NCI-H345 (cell line): Measurements from ENCODE around the gene BBIP1.
"Not testable (repeated sequence)": the region's sequence is repeated elsewhere in the genome, so short reads cannot be mapped to it uniquely, and the experiment has no call there.

Experiments
- DNase-seq: peaks from one replicate; lab custom pipeline; 2025; lab: John Stamatoyannopoulos, UW

Gene BBIP1

GRCh38 chr10:110885932-110886674, 32.9 kb downstream of the BBIP1 start:
- no peak for DNase-seq

- DNase-seq, result no peak
These were observed 35.1 kb downstream of the BBIP1 start for GRCh38 chr10:110883924-110884323.

DNA sequence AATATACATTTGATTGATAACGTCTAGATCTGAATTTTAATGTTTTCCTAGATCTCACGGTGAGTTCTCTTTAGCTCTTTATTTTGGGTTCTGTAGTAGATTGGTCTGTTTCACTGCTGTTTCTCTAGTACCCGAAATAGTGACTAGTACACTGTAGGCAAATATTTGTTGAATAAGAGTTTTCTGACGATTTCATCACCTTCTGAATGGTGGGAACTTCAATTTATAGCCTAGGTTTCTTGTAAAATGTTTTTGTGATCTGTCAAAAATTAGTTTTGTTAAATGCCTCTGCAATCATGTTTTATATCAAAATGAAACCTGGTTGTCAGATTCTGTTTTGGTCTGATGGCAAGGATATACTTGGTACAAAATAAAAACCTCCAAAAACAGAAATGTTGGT, 37.1 kb downstream of the BBIP1 start:
- DNase-seq, result no peak

DNA sequence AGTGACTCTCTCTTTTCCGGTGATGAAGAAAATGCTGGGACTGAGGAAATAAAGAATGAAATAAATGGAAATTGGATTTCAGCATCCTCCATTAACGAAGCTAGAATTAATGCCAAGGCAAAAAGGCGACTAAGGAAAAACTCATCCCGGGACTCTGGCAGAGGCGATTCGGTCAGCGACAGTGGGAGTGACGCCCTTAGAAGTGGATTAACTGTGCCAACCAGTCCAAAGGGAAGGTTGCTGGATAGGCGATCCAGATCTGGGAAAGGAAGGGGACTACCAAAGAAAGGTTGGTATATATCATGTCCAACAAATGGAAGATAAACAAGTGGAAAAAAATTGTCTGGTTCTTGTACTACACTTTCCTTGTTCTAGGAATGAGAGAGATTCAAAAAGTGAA, 37.7 kb downstream of the BBIP1 start:
- DNase-seq, result no peak

DNA sequence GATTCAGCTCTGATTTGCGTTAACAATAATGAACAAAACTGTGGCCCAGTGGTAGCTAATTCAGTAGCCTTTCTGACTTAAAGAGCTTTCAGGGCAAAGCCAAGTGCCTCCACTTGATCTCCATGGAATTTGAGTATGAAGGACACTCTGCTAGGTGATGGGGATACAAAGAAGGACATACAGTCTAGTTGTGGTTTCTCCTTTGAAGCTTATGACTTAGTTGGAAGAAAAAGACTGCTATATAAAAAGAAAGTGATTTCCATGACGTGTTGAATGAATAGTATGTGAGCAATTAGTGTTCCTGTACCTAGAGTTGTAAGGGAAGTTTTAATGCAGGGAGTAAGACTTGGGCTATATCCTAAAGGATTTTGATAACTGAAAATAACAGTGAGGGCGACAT, 39.0 kb downstream of the BBIP1 start:
- no peak for DNase-seq

DNA sequence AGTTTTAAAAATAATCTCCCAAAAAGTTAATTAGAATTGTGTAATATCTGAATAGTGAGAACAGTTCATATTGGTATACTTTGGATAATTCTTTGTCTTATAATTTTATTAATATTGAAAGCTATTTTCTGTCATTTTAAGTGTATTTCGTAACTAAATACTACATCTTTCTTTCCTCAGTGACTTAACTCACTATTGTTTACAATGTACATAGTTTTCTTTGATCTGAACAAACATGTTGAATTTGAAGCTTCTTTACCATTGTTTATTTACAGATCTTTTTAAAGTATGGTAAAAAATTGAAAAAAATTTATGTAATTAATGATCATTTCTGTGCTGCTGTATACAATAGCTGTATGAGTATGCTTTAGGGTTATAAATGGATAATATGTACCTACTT, 42.2 kb downstream of the BBIP1 start:
- DNase-seq, result no peak

- DNase-seq, result no peak
These were observed 43.0 kb downstream of the BBIP1 start for GRCh38 chr10:110876000-110876399.

DNA sequence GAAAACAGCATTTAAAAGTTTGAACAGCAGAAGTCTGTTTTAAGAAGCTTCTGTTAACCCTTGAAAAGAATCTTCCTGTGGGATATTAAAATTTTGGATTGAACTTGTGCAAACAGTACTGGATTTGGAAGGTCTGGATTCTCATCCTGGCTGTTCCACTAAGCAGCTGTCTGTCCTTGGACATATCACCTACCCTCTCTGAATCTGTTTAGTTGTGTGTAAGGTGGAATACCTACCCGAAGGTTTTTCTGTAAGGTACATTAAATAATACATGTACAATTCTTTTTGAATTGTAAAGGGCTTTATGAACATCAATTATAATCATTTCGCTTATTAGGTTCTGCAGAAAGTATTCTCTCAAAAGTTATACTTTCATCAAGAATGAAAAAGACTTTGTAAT, 45.0 kb downstream of the BBIP1 start:
- no peak for DNase-seq

DNA sequence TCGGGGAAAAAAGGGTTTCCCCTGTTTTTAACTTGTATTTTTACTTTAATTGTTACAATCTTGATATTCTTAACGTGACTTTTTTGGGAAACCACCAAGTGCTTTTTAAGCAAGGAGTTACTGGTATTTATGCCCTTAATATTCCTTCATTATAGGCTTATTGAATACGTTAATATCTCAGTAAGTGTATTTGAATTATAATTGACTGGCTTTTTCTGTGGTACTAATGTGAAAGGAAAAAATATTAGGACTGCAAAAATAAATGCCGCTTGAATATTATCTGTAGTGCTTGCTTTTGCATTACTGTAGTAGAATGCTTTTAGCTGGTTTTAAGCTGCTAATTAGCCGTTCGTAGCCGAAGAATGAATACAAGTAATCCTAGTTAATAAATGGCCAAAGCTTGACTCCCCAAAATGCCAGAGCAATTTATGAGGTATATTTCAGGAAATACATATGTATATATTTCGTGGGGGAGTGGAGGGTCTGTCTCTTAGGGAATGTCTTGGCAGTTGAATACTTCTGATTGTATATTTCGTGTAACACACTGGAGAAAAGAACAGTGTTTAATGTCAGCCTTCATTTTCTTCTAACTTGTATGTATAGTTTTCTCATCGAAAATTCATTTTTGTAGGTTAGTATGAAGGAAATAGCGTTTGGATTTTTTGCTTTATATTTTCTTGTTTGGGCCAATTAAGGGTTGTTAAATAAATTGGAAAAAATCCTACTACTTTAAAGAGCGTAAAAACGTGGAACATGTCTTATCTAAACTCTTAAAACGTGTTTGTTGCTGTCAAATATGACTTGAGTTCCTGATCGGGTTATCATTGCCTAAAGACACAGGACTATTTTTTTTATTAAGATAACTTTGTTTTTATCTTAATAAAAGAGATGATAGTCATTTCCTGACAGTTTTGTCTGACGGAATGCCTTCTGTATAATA, 45.7 kb downstream of the BBIP1 start:
- no peak for DNase-seq

GRCh38 chr10:110872145-110872983, 46.6 kb downstream of the BBIP1 start:
- peak; percentile 30 for DNase-seq

DNA sequence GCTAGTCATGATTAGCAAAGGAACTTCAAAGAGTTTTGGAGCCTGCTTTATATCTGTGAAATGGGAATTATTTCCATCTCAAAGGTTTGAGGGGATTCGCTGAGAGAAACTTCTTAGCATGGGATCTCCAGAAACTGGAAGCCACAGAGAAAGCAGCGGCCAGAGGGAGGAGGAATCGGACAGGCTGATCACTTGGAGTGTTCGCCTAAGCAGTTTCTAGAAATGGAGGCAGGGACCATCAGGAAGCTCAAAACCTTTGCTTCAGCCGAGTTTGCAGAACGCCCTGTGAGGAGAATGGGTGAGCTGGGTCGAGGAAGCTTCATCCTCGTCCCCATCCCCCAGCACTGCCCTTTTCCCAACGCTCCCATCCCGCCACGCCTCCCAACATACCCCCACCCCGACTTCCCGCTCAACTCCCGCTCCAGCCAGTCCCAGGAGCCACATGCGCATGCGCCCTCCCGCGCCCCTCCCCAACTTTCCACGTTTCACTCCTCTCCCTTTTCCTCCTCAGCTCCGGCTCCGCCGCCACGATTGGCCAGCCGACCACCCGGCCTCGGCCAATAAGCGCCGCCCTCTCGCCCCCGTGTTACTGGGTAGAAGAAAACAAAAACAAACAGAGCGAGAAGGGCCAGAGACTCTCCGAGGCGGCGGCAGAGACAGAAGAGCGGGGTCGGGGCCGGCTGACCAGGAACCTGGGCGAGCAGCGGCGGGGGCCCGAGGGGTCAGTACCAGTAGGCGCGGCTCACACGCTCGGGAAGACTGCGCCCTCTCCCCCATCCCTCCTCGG, 47.5 kb downstream of the BBIP1 start, which contains the start of gene PDCD4:
Gene PDCD4, plus strand, starts transcription at position 631 of the 787 bp plus-strand sequence. CDS start 4,100 bp downstream, outside the sequence.
- DNase-seq, result peak; percentile 96

- DNase-seq, result no peak
These were observed 48.1 kb downstream of the BBIP1 start for GRCh38 chr10:110870823-110871297.

DNA sequence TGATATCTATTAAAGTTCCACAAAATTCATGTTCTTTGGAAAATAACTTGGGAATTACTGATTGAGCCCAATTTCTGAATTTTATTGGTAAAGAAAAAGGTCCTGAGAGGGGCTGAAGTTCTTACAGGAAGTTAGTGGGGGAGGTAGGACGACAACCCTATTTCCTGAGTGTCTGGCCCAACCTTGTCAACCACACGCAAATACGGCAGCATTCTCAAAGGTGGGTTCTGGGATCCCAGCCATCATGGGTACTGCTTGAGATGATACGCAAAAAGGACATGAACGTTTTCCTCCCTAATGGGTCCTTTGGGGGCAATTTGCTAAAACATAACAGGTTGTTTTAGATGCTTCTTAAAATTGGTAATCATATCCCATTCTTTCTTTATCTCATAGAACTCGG, 50.0 kb downstream of the BBIP1 start:
- no peak for DNase-seq

GRCh38 chr10:110867807-110868465, 51.0 kb downstream of the BBIP1 start:
- no peak for DNase-seq

DNA sequence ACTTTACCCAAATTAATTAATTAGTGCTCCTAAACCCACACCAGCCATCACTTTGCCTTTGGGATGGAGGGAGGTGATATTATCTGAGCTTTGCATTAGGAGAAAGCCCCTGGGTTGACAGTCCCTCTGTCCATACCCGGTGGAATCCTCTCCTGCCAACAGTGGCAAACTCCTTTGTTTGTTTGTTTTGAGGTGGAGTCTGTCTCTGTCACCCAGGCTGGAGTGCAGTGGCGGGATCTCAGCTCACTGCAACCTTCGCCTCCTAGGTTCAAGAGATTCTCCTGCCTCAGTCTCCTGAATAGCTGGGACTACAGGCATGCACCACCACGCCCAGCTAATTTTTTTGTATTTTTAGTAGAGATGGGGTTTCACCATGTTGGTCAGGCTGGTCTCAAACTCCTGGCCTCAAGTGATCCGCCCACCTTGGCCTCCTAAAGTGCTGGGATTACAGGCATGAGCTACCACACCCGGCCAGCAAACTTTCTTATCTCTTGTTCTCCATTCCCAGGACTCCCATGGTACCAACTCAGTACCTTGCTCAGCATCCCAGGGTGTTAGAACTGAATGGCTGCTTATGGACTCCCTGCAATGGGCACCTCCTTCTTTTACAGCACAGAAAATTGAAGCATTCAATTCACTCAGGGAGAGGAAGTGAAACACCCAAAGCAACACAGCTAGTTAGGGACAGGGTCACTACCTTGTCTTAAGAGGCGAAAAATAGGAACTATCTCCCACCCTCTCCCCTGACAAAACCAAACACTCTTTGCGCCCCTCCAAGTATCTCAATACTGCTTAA, 51.8 kb downstream of the BBIP1 start:
- not testable (repeated sequence) for DNase-seq

- DNase-seq, result no peak
These were observed 53.0 kb downstream of the BBIP1 start for GRCh38 chr10:110865809-110866482.

- DNase-seq, result no peak
These were observed 53.7 kb downstream of the BBIP1 start for GRCh38 chr10:110865186-110865808.

DNA sequence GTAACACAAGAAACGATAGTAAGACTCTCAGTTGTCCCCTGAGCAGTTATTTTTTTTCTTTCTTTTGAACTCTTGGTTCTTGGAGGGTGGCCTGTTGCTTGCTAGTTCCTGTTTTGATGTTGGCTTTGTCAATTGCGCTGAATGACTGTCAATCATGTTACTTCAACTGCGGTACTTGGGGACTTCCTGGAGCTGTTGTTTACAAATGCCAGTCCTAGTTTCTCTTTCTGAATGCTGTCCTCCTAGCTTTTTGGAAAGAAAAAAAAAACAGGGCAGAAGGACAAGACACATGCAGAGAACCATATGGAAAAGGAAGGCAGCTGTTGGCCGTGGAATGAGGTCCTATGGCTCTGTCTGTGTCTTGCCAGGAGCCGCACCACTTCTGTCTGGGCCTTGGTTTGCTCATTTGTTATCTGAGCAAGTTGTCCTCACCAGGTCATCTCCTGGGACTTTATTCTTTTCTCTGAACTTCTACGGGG, 54.3 kb downstream of the BBIP1 start:
- DNase-seq, result no peak

DNA sequence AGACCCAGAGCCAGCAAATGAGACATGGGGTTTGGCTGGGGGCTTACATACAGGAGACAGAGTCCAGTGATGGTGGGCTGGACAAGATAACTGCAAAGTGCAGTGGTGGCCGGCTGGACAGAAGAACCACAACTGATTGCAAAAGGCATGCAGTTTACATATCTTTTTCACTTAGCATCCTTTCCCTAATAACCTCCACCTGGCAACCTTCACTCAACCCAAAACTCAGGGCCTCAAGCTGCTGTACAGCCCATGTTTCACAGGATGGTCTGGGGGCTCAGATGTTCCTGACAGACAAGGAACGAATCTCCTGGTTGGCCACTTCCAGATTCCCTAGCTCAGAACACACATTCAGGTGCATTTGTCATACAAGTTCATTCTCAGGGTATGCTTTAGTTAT, 55.0 kb downstream of the BBIP1 start:
- no peak for DNase-seq
